ENCODE measurements around the gene PCNX2. TPM values are rescaled to one million over a fixed set of nuclear protein-coding genes. Genes with fewer than 3 reads are reported as not detected.

PCNX2 gene
- total RNA-seq, 1 experiment from 2014 or later, result 4.8 TPM

DNA sequence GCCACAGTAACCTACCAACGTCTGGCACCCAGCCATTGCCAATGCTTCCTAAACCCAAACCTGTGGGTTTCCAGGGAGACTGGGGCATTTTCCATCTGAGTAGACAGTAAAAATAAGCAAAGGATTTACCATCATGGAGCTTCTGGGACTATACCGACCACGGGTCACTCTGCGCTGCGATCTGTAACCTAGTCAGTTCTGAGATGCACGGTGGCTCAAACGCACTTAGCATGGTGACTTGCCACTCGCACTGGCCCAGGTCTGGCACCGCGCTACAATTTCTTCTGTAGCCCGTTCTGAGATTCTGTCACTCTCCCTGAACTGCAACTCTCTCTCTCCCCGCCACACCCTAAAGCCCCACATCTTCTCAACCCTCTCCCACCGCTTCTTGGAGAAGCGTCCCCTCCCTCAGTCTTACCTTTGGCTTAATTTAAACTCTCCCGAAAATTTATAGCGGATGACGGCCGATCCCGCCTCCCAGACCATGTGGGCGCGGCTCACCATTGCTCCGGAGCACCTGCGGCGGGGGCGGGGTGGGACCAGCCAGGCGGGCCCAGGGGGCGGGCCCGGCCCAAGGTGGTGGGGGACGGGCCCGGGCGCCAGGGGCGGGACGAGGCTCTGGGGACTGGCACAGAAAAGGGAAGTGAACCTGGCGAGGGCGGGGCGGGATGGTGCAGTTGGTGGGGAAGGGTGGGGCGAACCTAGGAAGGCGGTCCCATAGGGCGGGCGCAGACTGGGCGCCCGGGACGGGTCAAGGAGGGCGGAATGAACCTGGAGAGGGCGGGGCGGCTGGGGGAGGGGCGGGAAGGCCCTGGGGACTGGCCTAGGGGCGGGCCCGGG lies 31.5 kb upstream of the PCNX2 start:
- peak; percentile 74 for DNase-seq (ENCODE audit: low read depth, low spot score)

GRCh38 chr1:233326319-233326718 lies 30.8 kb upstream of the PCNX2 start:
- no peak for DNase-seq (ENCODE audit: low read depth, low spot score)
- in situ Hi-C loops (cut with HindIII; ENCODE audit: low pct_unique_long_range_greater_than_20kb, low sequenced_read_pairs), result no loop called here

More for the DNA sequence above, 31.5 kb upstream of the PCNX2 start:
- in situ Hi-C loops (cut with HindIII; ENCODE audit: low pct_unique_long_range_greater_than_20kb, low sequenced_read_pairs), result no loop called here

DNA sequence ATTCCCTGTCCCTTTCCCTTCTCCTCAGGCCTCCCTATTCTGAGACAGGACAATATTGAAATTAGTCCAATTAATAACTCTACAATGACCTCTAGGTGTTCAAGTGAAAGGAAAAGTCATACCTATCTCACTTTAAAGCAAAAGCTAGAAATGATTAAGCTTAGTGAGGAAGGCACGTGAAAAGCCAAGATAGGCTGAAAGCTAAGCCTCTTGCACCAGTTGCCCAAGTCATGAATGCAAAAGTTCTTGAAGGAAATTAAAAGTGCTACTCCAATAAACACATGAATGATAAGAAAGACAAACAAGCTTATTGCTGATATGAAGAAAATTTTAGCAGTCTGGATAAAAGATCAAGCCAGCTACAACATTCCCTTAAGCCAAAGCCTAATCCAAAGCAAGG lies 28.2 kb upstream of the PCNX2 start:
- no peak for DNase-seq (ENCODE audit: low read depth, low spot score)
- in situ Hi-C loops (cut with HindIII; ENCODE audit: low pct_unique_long_range_greater_than_20kb, low sequenced_read_pairs), result no loop called here

- in situ Hi-C loops (cut with HindIII; ENCODE audit: low pct_unique_long_range_greater_than_20kb, low sequenced_read_pairs), result no loop called here
These were observed 24.5 kb upstream of the PCNX2 start for GRCh38 chr1:233320023-233320422.

GRCh38 chr1:233319272-233319671 lies 23.7 kb upstream of the PCNX2 start:
- no peak for DNase-seq (ENCODE audit: low read depth, low spot score)
- in situ Hi-C loops (cut with HindIII; ENCODE audit: low pct_unique_long_range_greater_than_20kb, low sequenced_read_pairs), result no loop called here

More at GRCh38 chr1:233320023-233320422, 24.5 kb upstream of the PCNX2 start:
- no peak for DNase-seq (ENCODE audit: low read depth, low spot score)

- no peak for DNase-seq (ENCODE audit: low read depth, low spot score)
These were observed 20.9 kb upstream of the PCNX2 start for GRCh38 chr1:233316473-233316872.

DNA sequence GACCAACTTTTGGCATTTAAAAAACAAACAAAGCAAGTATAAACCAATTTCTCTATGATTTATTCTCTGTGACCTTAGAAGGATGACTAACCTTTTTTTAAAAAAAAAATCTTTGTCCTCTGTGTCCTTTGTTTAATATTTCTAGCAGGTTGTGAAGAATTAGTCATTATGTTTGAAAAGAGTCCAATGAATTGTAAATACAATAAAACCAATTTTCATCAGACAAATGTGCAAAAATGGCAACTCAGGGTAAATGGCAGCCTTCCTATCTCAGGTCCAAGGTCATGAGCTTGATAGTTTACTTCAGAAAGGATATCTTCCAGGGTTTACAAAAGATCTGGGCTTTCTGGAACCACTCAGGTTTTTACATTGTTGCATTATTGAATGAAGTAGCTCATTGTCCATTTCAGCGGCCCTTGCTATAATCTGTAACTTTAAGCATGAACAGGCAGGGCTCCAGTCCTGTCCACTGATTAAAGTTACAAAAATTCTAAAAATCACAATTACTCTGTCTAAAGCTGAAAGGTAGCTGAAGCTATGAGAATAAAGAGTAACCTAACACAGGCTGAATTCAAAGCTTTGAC lies 20.3 kb upstream of the PCNX2 start:
- DNase-seq (ENCODE audit: low read depth, low spot score), result no peak
- in situ Hi-C loops (cut with HindIII; ENCODE audit: low pct_unique_long_range_greater_than_20kb, low sequenced_read_pairs), result no loop called here

More at GRCh38 chr1:233316473-233316872, 20.9 kb upstream of the PCNX2 start:
- in situ Hi-C loops (cut with HindIII; ENCODE audit: low pct_unique_long_range_greater_than_20kb, low sequenced_read_pairs), result no loop called here

- no peak for DNase-seq (ENCODE audit: low read depth, low spot score)
- in situ Hi-C loops (cut with HindIII; ENCODE audit: low pct_unique_long_range_greater_than_20kb, low sequenced_read_pairs), result no loop called here
These were observed 18.1 kb upstream of the PCNX2 start for GRCh38 chr1:233313434-233314155.

DNA sequence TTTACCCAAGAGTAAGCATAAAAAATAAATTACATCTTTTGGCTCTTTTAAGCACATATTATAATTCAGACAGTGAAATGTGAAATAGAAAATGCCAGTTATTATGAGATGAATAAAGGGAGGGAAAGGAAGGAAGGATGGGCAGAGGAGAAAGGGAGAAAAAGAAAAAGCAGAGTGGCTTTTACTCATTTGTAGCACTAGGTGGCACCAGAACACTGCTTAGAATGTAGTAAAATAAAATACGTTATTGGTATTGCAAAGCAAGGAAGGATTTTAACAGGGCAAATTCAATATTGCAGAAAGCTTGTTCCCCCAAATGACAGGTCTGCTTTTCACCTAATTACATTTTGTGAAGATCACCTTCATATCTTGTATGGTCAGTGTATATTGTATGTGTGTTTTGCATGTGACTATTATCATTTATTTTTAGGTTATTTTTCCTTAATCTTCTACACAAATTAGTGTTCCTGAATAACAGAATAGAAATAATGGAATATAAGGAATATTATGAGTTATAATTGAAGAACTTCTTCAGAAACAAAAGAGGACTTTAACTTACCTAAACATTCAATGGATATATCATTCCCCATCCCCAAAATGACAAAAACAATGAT lies 9.1 kb upstream of the PCNX2 start:
- in situ Hi-C loops (cut with HindIII; ENCODE audit: low pct_unique_long_range_greater_than_20kb, low sequenced_read_pairs), result no loop called here
- DNase-seq (ENCODE audit: low read depth, low spot score), result peak; percentile 40

- DNase-seq (ENCODE audit: low read depth, low spot score), result no peak
- in situ Hi-C loops (cut with HindIII; ENCODE audit: low pct_unique_long_range_greater_than_20kb, low sequenced_read_pairs), result no loop called here
These were observed 4.8 kb upstream of the PCNX2 start for GRCh38 chr1:233300326-233300725.

- peak; percentile 22 for DNase-seq (ENCODE audit: low read depth, low spot score)
- in situ Hi-C loops (cut with HindIII; ENCODE audit: low pct_unique_long_range_greater_than_20kb, low sequenced_read_pairs), result no loop called here
These were observed 3.9 kb upstream of the PCNX2 start for GRCh38 chr1:233299450-233299849.

DNA sequence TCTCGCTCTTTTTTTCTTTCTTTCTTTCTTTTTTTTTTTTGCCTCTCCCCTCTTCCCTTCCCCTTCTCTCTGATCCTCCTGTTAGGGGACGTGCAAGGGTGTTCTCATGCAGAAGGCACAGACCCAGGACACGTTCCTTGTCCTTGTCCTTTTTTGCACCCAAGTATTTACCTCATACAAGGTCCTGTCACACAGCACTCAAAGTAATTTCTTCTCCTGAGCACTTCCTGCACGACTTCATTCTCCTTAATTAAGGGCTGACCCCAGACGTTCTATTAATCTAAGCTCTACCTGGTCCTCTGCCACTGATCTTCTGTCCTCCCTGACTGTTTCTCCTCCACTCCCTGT lies 424 bp upstream of the PCNX2 start:
- no peak for DNase-seq (ENCODE audit: low read depth, low spot score)
- in situ Hi-C loops (cut with HindIII; ENCODE audit: low pct_unique_long_range_greater_than_20kb, low sequenced_read_pairs), result no loop called here

- DNase-seq (ENCODE audit: low read depth, low spot score), result peak; percentile 34
- in situ Hi-C loops (cut with HindIII; ENCODE audit: low pct_unique_long_range_greater_than_20kb, low sequenced_read_pairs), result no loop called here
These were observed 650 bp downstream of the PCNX2 start for GRCh38 chr1:233294913-233295236.

DNA sequence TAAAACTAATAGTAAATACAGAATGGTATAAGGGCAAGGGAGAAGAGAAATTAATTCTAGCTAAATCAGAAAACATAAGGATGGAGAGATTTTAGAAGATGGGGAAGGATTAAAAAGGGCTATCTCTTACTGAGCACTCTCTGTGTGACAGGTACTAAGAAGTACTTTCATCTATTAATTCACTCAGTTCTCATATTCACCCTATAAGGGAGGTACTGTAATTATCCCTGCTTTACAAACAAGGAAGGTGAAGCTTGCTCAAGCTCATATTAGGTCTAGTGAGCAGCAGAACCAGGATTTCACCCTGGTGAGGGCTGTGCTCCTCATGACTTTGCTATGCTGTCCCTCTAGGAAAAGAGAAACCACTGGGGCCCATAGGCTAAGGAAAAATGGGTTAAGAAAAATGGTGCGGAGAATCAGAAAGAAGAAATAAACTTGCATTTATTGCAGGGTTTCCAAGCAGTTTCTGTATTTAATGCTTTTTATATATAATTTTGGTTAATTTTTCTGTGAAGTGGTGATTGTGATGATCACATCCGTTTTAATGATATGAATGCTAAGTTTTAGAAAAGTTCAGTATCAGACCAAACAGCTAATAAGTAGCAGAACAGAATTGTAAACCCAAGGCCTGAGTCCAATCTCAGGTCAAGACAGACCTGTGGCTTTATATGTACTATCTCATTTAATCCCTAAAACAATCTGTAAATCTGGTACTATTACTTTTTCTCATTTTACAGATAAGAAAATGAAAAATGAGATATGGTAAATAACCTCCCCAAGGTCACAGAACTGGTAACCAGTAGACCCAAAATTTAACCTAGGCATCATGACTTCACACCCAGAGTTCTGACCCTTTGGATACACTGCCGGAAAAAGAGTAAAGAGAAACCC lies 1.7 kb downstream of the PCNX2 start:
- in situ Hi-C loops (cut with HindIII; ENCODE audit: low pct_unique_long_range_greater_than_20kb, low sequenced_read_pairs), result no loop called here
- DNase-seq (ENCODE audit: low read depth, low spot score), result no peak

DNA sequence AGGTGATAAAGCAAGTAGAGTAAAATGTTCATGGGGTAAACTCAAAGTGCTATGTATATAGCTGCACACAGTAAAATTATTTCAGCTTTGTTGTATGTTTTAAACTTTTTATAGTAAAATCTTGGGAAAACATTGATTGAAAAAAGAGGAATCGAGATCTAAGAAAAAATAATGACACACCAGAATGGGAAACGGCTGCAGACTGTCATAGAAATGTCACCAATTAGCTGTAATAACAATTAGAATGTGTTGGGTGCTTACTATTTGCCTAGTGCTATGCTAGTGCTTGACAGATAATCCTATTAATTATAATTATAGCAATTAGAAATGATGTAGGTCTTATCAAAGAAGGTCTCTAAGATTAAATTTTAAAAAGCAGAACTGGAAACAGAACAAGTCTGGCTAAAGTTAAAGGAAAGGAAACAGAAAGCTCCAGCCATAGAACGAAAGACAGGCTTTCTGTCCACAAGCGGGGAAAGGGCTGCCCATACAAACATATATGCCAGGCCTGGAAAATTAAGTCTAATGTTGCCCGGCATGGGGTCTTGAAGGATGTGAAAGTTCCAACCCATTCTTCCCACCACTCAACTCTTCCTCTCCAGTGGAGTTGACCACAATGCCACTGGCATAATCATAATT lies 5.0 kb downstream of the PCNX2 start:
- DNase-seq (ENCODE audit: low read depth, low spot score), result no peak
- in situ Hi-C loops (cut with HindIII; ENCODE audit: low pct_unique_long_range_greater_than_20kb, low sequenced_read_pairs), result no loop called here

DNA sequence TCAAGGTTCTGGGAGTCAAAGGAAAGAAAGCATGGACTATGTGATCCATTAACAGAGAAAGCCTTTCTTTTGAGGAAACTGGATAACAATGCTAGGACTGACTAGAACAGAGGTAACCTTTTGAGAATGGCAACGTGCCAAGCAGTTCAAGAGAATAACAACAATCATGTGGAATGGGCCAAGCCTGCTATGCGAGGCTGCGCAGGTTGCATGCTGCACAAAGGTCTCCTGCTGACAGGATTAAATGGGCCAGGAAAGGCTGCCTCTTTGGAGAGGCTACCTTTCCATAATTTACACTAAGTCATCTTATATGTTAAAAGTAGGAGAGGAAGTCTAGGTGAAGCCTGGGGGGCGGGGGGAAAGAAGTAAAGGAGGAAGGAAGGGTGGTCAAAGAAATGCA lies 5.8 kb downstream of the PCNX2 start:
- peak; percentile 50 for DNase-seq (ENCODE audit: low read depth, low spot score)
- in situ Hi-C loops (cut with HindIII; ENCODE audit: low pct_unique_long_range_greater_than_20kb, low sequenced_read_pairs), result no loop called here

- no peak for DNase-seq (ENCODE audit: low read depth, low spot score)
- in situ Hi-C loops (cut with HindIII; ENCODE audit: low pct_unique_long_range_greater_than_20kb, low sequenced_read_pairs), result no loop called here
These were observed 13.0 kb downstream of the PCNX2 start for GRCh38 chr1:233282582-233282886.
